Liver (tissue), 3 donors: ENCODE measurements around the gene ZNF534.

ENCODE experiments used
- ATF3 ChIP-seq: IDR thresholded peaks from 2 replicates; pipeline ENCODE4 v1.6.1; 2016; ENCODE audit warnings: antibody characterized with exemption
- CTCF ChIP-seq: fragments of 150-350 bp; IDR thresholded peaks from 2 replicates; pipeline ENCODE4 v1.5.1; 2017; ENCODE audit warnings: improper control_type of control experiment, low read depth, low read length; ENCODE audit not compliant: missing input control
- FOXA1 ChIP-seq: IDR thresholded peaks from 2 replicates; pipeline ENCODE4 v1.6.1; 2016; ENCODE audit warnings: antibody characterized with exemption
- GABPA ChIP-seq, 2 donors: IDR thresholded peaks in 1 of 2; conservative IDR thresholded peaks in 1 of 2; 2 replicates each; pipeline ENCODE4 v1.6.1; 2016; ENCODE audit warnings: antibody characterized with exemption in 2 of 2, mild to moderate bottlenecking in 1 of 2, moderate library complexity in 1 of 2
- JUND ChIP-seq, 2 donors: IDR thresholded peaks; 2 replicates each; pipeline ENCODE4 v1.6.1; 2016; ENCODE audit warnings: antibody characterized with exemption in 2 of 2
- MAX ChIP-seq: IDR thresholded peaks from 2 replicates; pipeline ENCODE4 v1.6.1; 2016; ENCODE audit warnings: antibody characterized with exemption
- RAD21 ChIP-seq, 2 donors: IDR thresholded peaks; 2 replicates each; pipeline ENCODE4 v1.6.1; 2016; ENCODE audit warnings: antibody characterized with exemption in 2 of 2, mild to moderate bottlenecking in 2 of 2
- REST ChIP-seq: IDR thresholded peaks from 2 replicates; pipeline ENCODE4 v1.6.1; 2016; ENCODE audit warnings: antibody characterized with exemption, mild to moderate bottlenecking
- TAF1 ChIP-seq: conservative IDR thresholded peaks from 2 replicates; pipeline ENCODE4 v1.6.1; 2016; ENCODE audit warnings: antibody characterized with exemption, mild to moderate bottlenecking
- YY1 ChIP-seq: IDR thresholded peaks from 2 replicates; pipeline ENCODE4 v1.6.1; 2016; ENCODE audit warnings: antibody characterized with exemption, mild to moderate bottlenecking
- donor health status: healthy.
- donor health status: healthy.

GRCh38 chr19:52453324-52454094 is 24.6 kb downstream of the ZNF534 start, which contains the start of gene ZNF578:
- TF ChIP-seq CTCF (no peak), TAF1 (no peak), YY1 (no peak), MAX (no peak), REST (no peak), JUND (IDR thresholded peaks at IDR 0.05) (no peak), FOXA1 (no peak), ATF3 (no peak), GABPA (IDR thresholded peaks at IDR 0.05 in 1 of 2, conservative IDR thresholded peaks at IDR 0.05 in 1 of 2) (peak; percentile 61 to 86), RAD21 (IDR thresholded peaks at IDR 0.05) (no peak)
